T-helper 17 cell (primary cell): Measurements from ENCODE around the gene SCAF1. TPM values are rescaled to one million over a fixed set of nuclear protein-coding genes. Genes with fewer than 3 reads are reported as not detected.

ENCODE experiments used
- ATAC-seq: fragments of 150-1000 bp; cut with Tn5 transposase; 2 replicates; pipeline ENCODE4 v1.10.0; 2021; ENCODE audit warnings: mild to moderate bottlenecking, moderate library complexity
- DNase-seq, 3 donors: peaks; one replicate each; pipeline versions ENCODE4 v3.0.0 to v3.0.0-alpha.2; 2020 to 2021
- H3K9me3 ChIP-seq: one replicate; pipeline ENCODE4 v1.7.0; 2013; ENCODE audit warnings: low read length, mild to moderate bottlenecking; ENCODE audit not compliant: control insufficient read depth, poor library complexity, severe bottlenecking
- H3K27ac Mint-ChIP-seq: one replicate; pipeline ENCODE4 v1.8.0; 2022; ENCODE audit warnings: mild to moderate bottlenecking, moderate library complexity, mixed read lengths
- H3K27me3 Mint-ChIP-seq: one replicate; pipeline ENCODE4 v1.8.0; 2022; ENCODE audit warnings: mixed read lengths
- H3K36me3 Mint-ChIP-seq: one replicate; pipeline ENCODE4 v1.8.0; 2022; ENCODE audit warnings: low read depth, mixed read lengths
- H3K4me1 Mint-ChIP-seq: one replicate; pipeline ENCODE4 v1.8.0; 2022; ENCODE audit warnings: mild to moderate bottlenecking, mixed read lengths
- H3K4me3 Mint-ChIP-seq: one replicate; pipeline ENCODE4 v1.8.0; 2022; ENCODE audit warnings: mild to moderate bottlenecking, moderate library complexity, mixed read lengths
- total RNA-seq, 4 donors: library from RNA in 2 of 4; stranded (reverse) in 2 of 4; gene quantifications; one replicate each; pipeline ENCODE4 v1.2.3 and lab custom pipeline; 2022 to 2026

Gene SCAF1
- total RNA-seq: 10 to 100 TPM; 34.1 to 36.3 TPM
- 41.6 to 47.9 reads per million in 2 donors for total RNA-seq (lab: John Stamatoyannopoulos, UW)

GRCh38 chr19:49641688-49642491, at the start of gene SCAF1:
TSS of gene SCAF1 (plus strand) at chr19:49642209. CDS start at chr19:49645027, 2,818 bp downstream.
- peak within 1 kb of the TSS; percentile 98 for H3K27ac Mint-ChIP-seq
- DNase-seq (peak; percentile 98 to 100 (median 99)), ATAC-seq (peak; percentile 75)

GRCh38 chr19:49592486-49593232, 49.4 kb upstream of the SCAF1 start:
- Mint-ChIP-seq H3K4me3 (peak overlapping the region; percentile 93), H3K27me3 (no peaks in the 10 kb centered on the region), H3K27ac (peak overlapping the region; percentile 93), H3K36me3 (peaks cover 2% of the 10 kb centered on the region), H3K4me1 (peaks cover 27% of the 10 kb centered on the region)
- H3K9me3 ChIP-seq: no peaks in the 10 kb centered on the region
- no peak for DNase-seq
- ATAC-seq: no peak

More at GRCh38 chr19:49641688-49642491, at the start of gene SCAF1:
- Mint-ChIP-seq H3K4me1 (peaks cover 50% of the 10 kb centered on the region), H3K36me3 (peaks cover 4% of the 10 kb centered on the region), H3K4me3 (peak within 1 kb of the TSS; percentile 95), H3K27me3 (no peaks in the 10 kb centered on the region)
- no peaks in the 10 kb centered on the region for H3K9me3 ChIP-seq

GRCh38 chr19:49593233-49594113, 48.5 kb upstream of the SCAF1 start:
- ATAC-seq: peak; percentile 62

GRCh38 chr19:49594157-49594992, 47.6 kb upstream of the SCAF1 start:
- DNase-seq: no peak
- peaks cover 2% of the 10 kb centered on the region for H3K36me3 Mint-ChIP-seq
- H3K27ac Mint-ChIP-seq: peak overlapping the region; percentile 93
- no peaks in the 10 kb centered on the region for H3K27me3 Mint-ChIP-seq
- peak overlapping the region; percentile 93 for H3K4me3 Mint-ChIP-seq
- no peaks in the 10 kb centered on the region for H3K9me3 ChIP-seq
- no peak for ATAC-seq
- peaks cover 24% of the 10 kb centered on the region for H3K4me1 Mint-ChIP-seq

More at GRCh38 chr19:49593233-49594113, 48.5 kb upstream of the SCAF1 start:
- H3K4me1 Mint-ChIP-seq: peaks cover 27% of the 10 kb centered on the region
- H3K27me3 Mint-ChIP-seq: no peaks in the 10 kb centered on the region
- DNase-seq: peak; percentile 83 to 88 (median 85)
- peak overlapping the region; percentile 93 for H3K27ac Mint-ChIP-seq
- H3K4me3 Mint-ChIP-seq: peak overlapping the region; percentile 93
- H3K9me3 ChIP-seq: no peaks in the 10 kb centered on the region
- H3K36me3 Mint-ChIP-seq: peaks cover 2% of the 10 kb centered on the region

GRCh38 chr19:49594993-49595818, 46.8 kb upstream of the SCAF1 start:
- peaks cover 24% of the 10 kb centered on the region for H3K4me1 Mint-ChIP-seq

GRCh38 chr19:49595819-49596404, 46.1 kb upstream of the SCAF1 start:
- no peak for ATAC-seq
- no peaks in the 10 kb centered on the region for H3K27me3 Mint-ChIP-seq
- H3K4me1 Mint-ChIP-seq: peaks cover 24% of the 10 kb centered on the region
- no peak for DNase-seq
- H3K4me3 Mint-ChIP-seq: no peak overlapping the region
- H3K9me3 ChIP-seq: no peaks in the 10 kb centered on the region
- H3K36me3 Mint-ChIP-seq: peaks cover 3% of the 10 kb centered on the region
- H3K27ac Mint-ChIP-seq: no peak overlapping the region

More at GRCh38 chr19:49594993-49595818, 46.8 kb upstream of the SCAF1 start:
- Mint-ChIP-seq H3K27ac (peak overlapping the region; percentile 93), H3K4me3 (no peak overlapping the region), H3K36me3 (peaks cover 2% of the 10 kb centered on the region), H3K27me3 (no peaks in the 10 kb centered on the region)
- H3K9me3 ChIP-seq: no peaks in the 10 kb centered on the region
- ATAC-seq: no peak
- no peak for DNase-seq

- H3K36me3 Mint-ChIP-seq: peaks cover 6% of the 10 kb centered on the region
- no peak overlapping the region for H3K4me3 Mint-ChIP-seq
- peaks cover 24% of the 10 kb centered on the region for H3K4me1 Mint-ChIP-seq
- no peaks in the 10 kb centered on the region for H3K27me3 Mint-ChIP-seq
- no peaks in the 10 kb centered on the region for H3K9me3 ChIP-seq
- H3K27ac Mint-ChIP-seq: no peak overlapping the region
- no peak for ATAC-seq
- no peak for DNase-seq
Measured at GRCh38 chr19:49596407-49596806, 45.6 kb upstream of the SCAF1 start.

- Mint-ChIP-seq H3K4me3 (no peak overlapping the region), H3K27ac (no peak overlapping the region), H3K36me3 (peaks cover 6% of the 10 kb centered on the region), H3K4me1 (peaks cover 24% of the 10 kb centered on the region), H3K27me3 (no peaks in the 10 kb centered on the region)
- no peaks in the 10 kb centered on the region for H3K9me3 ChIP-seq
- DNase-seq (no peak), ATAC-seq (no peak)
Measured at GRCh38 chr19:49596954-49597702, 44.9 kb upstream of the SCAF1 start.

- Mint-ChIP-seq H3K4me3 (no peak overlapping the region), H3K4me1 (peaks cover 20% of the 10 kb centered on the region), H3K27me3 (no peaks in the 10 kb centered on the region), H3K36me3 (peaks cover 6% of the 10 kb centered on the region), H3K27ac (no peak overlapping the region)
- ATAC-seq (no peak), DNase-seq (no peak)
- no peaks in the 10 kb centered on the region for H3K9me3 ChIP-seq
Measured at GRCh38 chr19:49597703-49597974, 44.4 kb upstream of the SCAF1 start.

GRCh38 chr19:49599378-49600295, 42.4 kb upstream of the SCAF1 start:
- peaks cover 8% of the 10 kb centered on the region for H3K4me1 Mint-ChIP-seq
- ATAC-seq (no peak), DNase-seq (no peak)
- H3K27ac Mint-ChIP-seq: no peak overlapping the region
- H3K36me3 Mint-ChIP-seq: peaks cover 4% of the 10 kb centered on the region
- H3K4me3 Mint-ChIP-seq: no peak overlapping the region
- no peaks in the 10 kb centered on the region for H3K9me3 ChIP-seq
- no peaks in the 10 kb centered on the region for H3K27me3 Mint-ChIP-seq
